Skeletal muscle cell (primary cell): ENCODE results near the gene LRRTM4.
"Not testable (repeated sequence)": the region's sequence is repeated elsewhere in the genome, so short reads cannot be mapped to it uniquely, and the experiment has no call there.

Source experiments
- DNase-seq: peaks from one replicate; pipeline ENCODE4 v3.0.0-alpha.2; 2010; ENCODE audit warnings: low read depth
- H3K4me3 ChIP-seq: 2 replicates; pipeline ENCODE4 v1.5.1; 2011; ENCODE audit warnings: low read depth, mild to moderate bottlenecking, control low read depth, low read length, moderate library complexity

Gene LRRTM4

DNA sequence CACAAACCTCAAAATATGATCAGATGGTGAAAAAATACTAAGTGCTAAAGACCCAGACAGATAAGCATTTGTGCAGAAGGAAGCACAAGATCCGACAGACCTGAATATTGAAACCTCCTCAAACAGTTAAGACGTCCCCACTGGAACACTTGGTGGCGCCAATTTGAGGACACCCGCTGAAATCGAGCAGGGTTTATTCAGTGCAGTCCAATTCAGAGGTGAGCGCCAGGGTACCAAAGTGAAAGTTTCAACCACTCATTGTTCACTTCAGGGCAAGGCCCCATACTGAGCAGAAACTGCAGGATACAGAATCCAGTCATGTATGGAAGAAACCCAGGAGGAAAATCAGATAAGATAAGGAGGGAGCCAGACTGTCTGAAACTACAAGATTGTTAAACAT lies 417.6 kb downstream of the LRRTM4 start:
- no peak overlapping the region for H3K4me3 ChIP-seq
- DNase-seq: no peak

DNA sequence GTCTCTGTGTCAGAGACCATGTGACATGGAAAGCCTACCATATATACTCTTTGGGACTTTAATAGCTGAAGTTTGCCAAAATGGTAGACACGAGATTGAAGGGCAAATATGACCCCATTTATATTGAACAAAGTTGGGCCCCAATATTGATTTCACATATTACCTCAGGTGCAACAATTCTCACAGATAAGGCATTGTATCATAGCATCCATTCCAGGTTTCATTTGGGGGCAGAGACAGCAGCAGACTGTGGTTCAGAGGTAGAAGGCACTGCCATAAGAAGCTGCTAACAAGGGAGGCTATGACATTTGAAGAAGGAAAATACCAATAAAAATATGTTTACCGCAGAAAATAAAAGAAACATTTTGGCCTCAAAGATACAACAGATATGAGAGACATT lies 419.2 kb downstream of the LRRTM4 start:
- DNase-seq: no peak
- no peak overlapping the region for H3K4me3 ChIP-seq

DNA sequence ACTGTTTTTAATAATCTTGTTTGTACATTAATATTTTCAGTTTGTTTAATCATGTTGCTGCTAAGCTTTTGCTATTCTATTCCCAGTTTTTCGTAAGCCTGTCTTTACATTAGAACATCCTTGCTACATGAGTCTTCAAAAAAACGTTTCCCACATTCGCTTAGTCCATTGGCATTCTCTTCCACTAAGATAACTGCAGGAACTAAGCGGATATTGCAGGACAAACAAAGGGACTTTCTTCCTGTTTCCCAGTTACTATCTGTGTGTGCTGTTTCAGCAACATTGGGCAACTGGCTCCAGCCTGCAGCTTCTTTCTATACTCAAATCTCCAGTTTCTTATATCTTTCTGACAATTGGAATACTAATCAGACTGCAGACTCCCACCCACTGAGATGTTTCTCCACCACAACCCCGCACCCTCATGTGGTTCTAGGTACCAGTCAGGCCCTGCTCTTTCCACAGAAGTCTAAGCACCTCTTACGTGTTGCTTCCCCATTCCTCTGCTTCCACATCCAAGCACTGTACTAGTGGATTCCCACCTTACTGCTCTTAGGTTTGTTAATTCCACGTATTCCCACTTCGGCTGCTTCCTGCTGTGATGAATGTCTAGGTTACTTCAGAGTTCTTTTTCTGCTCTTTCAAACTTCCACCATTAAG lies 420.3 kb downstream of the LRRTM4 start:
- DNase-seq: no peak
- H3K4me3 ChIP-seq: no peak overlapping the region

DNA sequence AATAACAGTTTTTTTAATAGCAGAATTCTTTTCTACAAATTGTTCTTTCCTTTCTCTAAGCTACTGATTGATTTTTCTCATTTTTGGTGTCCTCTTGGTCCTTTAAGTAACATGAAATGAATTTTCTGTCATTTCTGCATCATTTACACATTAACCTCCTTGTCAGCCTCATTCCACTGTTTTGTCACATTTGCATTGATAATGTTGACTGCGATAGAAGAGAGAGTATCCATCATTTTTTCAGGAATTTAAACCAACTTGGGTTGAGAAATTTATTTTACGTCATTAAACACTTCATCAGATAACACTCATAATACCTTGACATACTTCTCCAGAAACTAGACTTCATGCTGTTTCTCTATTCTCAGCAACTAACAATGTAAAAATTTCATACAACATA lies 422.2 kb downstream of the LRRTM4 start:
- no peak overlapping the region for H3K4me3 ChIP-seq
- no peak for DNase-seq

DNA sequence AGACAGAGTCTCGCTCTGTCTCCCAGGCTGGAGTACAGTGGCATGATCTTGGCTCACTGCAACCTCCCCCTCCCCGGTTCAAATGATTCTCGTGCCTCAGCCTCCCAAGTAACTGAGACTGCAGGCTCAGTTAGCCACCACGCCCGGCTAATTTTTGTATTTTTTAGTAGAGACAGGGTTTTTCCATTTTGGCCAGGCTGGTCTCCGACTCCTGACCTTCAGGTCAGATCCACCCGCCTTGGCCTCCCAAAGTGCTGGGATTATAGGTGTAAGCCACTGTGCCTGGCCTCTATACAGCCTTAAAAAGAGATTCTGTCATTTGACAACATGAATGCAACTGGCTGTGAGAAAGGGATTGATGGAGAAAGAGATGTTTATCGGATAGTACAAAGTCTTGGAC lies 426.7 kb downstream of the LRRTM4 start:
- not testable (repeated sequence) for DNase-seq, H3K4me3 ChIP-seq

DNA sequence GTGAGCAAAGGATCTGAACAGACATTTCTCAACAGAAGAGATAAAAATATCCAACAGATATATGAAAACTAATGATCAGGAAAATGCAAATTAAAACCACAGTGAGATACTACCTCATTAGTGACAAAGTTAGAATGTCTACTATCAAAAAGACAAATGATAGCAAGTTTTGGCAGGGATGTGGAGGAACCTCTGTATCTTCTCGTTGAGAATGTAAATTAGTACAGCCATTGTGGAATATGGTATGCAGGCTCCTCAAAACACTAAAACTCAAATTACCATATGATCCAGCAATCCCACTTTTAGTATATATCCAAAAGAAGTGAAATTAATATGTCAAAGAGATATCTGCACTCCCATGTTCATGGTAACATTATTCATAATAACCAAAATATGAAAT lies 427.1 kb downstream of the LRRTM4 start:
- no peak overlapping the region for H3K4me3 ChIP-seq
- no peak for DNase-seq

DNA sequence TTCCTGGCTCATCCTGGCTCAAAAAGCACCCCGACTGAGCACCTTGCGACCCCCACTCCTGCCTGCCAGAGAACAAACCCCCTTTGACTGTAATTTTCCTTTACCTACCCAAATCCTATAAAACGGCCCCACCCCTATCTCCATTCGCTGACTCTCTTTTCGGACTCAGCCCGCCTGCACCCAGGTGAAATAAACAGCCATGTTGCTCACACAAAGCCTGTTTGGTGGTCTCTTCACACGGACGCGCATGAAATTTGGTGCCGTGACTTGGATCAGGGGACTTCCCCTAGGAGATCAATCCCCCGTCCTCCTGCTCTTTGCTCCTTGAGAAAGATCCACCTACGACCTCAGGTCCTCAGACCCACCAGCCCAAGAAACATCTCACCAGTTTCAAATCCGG lies 433.8 kb downstream of the LRRTM4 start:
- not testable (repeated sequence) for DNase-seq

DNA sequence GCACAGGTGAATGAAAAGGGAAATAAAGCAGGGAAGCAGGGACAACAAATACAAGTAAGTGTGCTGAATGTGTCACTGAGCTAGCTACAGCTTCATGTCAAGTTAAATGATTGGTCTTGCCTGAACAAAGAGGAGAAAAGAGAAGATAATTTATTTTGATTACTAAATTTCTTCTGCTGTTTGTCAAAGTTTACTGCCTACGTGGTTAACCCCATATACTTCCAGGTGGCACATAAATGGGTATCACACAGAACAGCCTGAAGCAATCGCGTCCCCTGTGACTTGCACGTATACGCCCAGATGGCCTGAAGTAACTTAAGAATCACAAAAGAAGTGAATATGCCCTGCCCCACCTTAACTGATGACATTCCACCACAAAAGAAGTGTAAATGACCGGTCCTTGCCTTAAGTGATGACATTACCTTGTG lies 434.2 kb downstream of the LRRTM4 start:
- H3K4me3 ChIP-seq: no peak overlapping the region
- no peak for DNase-seq

More for the DNA sequence above, 433.8 kb downstream of the LRRTM4 start:
- H3K4me3 ChIP-seq: not testable (repeated sequence)

DNA sequence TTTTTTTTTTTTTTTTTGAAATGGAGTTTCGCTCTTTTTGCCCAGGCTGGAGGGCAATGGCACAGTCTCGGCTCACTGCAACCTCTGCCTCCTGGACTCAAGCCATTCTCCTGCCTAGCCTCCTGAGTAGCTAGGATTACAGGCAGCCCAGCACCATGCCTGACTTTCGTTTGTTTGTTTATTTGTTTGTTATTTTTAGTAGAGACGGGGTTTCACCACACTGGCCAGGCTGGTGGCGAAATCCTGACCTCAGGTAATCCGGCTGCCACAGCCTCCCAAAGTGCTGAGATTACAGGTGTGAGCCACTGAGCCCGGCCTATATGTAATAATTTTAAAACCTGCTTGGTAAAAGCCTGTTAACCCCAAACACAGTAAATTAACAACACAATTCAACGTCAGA lies 435.7 kb downstream of the LRRTM4 start:
- DNase-seq: no peak
- H3K4me3 ChIP-seq: no peak overlapping the region

DNA sequence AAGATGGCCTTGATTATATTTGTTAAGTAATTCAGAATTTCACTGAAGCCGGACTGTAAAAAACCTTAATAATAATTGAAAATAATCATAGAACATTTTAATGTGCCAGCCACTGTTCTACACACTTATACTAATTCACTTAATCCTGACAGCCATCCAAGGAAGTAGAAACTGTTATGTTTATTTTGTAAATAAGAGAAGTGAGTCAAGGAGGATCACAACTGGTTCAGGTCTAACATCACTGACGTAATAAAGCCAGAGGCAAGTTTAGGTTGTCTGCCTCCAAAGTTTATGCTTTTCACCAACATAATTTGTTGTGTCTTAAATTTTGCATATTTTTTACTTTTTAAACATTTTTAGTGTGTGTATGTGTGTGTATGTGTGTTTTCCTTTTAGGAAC lies 436.1 kb downstream of the LRRTM4 start:
- H3K4me3 ChIP-seq: no peak overlapping the region
- DNase-seq: no peak

DNA sequence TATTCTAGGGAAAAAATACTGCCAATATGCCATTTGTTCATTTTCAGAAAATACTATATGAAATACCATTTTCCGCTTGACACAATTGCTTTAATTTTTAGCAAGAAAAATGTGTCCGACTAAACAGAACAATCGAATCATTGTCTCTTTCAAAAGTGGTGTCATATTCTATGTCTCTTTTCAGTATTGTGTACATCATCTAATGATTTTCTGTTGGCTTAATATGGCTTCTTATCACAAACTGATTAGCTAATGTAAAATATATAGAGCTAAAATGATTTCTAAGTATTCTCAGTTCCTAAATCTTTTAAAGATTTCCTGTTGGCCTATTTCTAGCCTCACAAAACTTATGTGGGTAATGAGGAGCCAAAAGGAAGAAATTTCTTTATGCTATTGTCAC lies 436.6 kb downstream of the LRRTM4 start:
- DNase-seq: no peak
- H3K4me3 ChIP-seq: no peak overlapping the region

DNA sequence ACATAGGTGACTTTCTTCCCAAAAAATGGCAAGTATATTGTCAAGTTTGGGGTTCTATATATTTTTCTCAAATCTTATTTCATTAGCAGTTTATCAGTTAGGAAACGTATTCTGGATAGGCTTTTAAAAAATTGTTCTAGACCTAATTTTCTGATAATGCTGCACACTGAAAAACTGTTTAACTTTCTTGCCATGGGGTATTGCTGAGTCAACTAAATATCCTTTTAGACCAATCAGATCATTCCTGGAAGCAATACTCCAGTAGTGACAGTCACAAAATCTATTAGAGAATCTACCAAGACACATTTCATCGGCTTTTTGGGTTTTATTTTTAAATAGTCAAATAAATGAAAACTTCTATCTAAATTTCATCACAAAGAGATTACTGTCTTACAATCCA lies 440.6 kb downstream of the LRRTM4 start:
- H3K4me3 ChIP-seq: no peak overlapping the region
- DNase-seq: no peak

DNA sequence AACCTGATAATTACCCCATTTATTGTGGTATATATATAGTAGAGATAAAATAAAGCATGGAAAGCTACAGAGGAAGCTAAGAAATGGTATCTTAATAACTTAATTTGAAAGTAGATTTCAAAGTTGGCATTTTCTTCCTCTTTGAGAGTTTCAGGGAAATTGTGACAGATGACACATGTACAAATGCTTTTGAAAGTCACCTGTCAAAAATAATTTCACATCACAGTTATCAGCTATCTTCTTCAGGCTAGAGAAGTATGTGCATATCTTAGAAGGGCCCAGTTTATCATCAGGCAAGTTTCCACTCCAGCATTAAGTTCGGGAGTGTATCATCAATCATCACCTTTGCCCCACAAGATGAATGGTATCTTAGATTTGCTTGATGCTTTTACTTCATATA lies 457.9 kb downstream of the LRRTM4 start:
- DNase-seq: no peak
- H3K4me3 ChIP-seq: no peak overlapping the region

DNA sequence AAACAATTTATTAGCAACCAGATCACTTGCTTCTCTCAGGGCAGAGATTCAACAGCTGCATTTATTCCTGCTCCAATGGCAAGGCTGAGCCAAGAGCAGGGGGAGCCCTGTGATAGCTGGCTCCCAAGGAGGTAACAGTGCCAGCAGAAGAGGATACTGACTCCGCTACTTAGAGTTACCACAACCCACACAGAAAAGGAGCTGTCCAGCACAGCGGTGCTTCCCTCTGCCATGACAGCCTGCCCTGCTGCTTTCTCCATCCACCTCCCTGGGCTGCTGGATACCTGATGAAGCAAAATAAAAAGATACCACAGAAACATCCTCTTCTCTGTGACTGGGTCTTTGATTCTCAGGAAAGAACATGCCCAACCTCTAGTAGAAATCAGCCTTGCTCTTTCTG lies 467.2 kb downstream of the LRRTM4 start:
- H3K4me3 ChIP-seq: no peak overlapping the region
- no peak for DNase-seq

DNA sequence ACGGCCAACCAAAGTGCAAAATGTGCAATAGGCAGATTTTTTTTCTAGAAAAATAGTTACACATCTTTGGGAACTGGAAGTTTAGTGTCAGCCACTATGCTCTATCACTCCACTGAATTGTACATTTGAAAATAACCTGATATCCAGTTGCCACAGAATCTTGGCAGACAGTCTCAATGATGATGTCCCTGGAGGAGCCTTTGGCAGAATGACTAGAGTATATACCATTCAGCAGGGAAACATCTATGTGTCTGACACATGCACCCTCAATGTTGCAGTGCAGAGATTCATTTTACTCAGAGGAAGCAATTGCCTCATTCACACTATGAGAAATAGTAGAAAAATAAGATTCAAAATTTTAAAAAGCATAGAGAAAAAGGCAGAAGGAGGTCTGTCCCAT lies 475.8 kb downstream of the LRRTM4 start:
- DNase-seq: no peak
- H3K4me3 ChIP-seq: no peak overlapping the region

DNA sequence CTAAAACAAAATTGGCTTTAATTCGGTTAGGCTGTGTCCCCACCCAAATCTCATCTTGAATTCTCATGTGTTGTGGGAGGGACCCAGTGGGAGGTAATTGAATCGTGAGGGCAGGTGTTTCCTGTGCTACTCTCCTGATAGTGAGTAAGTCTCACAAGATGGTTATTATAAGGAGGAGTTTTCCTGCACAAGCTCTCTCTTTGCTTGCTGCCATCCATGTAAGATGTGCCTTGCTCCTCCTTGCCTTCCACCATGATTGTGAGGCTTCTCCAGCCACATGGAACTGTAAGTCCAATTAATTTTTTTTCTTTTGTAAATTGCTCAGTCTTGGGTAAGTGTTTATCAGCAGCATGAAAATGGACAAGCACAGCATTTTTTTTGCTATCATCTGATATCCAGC lies 476.7 kb downstream of the LRRTM4 start:
- not testable (repeated sequence) for DNase-seq

DNA sequence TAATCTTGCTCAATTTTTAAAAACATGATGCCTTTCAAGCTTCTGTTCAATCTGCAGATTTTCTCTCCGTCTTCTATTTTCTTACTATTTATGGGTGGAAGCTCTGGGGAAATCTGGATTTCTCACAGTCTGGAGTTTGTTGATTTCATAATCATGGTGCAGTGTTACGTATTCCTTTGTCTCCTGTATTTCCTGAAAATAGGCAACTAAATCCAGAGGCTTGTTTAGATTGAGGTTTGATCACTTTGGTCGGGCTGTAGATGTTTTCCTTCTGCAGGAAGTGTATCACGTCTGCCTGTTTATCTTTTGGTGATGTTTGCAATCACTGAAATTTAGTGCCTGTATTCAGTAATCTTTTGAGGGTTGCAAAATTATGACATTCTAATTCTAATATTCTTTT lies 487.7 kb downstream of the LRRTM4 start:
- H3K4me3 ChIP-seq: no peak overlapping the region
- DNase-seq: no peak

More for the DNA sequence above, 476.7 kb downstream of the LRRTM4 start:
- not testable (repeated sequence) for H3K4me3 ChIP-seq

DNA sequence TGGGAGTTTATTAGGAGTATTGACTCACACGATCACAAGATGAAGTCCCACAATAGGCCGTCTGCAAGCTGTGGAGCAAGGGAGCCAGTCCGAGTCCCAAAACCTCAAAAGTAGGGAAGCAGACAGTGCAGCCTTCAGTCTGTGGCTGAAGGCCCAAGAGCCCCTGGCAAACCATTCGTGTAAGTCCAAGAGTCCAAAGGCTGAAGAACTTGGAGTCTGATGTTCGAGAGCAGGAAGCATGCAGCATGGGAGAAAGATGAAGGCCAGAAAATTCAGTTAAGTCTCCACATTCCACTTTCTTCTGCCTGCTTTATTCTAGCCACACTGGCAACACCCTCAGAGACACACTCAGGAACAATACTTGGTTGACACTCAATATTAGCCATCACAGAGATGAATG lies 492.9 kb downstream of the LRRTM4 start:
- not testable (repeated sequence) for H3K4me3 ChIP-seq, DNase-seq

DNA sequence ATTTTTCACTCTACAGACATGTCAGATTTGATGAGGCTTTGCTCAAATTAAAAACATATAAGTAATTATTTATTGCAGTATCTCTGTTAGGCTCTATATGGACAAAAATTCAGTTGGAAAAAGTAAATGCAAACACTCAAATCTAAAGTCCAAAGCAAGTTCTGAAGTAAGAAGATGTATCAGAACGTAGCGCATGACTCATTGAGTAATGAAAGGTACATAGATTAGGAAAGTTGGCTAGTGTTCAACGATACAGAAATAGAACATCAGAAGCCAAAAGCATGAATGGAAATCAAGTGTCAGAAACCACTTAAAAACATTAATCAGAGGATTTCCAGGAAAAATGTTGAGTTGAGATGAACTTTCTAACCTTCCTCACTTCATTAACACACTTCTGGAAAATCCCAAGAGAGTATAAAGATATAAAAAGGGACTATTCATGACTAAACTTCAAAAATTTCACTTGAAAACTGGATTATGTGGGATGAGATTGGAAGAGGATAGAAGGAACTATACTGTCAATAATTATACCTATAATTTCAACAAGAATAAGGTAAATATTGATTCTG lies 494.1 kb downstream of the LRRTM4 start:
- DNase-seq: no peak
- H3K4me3 ChIP-seq: no peak overlapping the region

DNA sequence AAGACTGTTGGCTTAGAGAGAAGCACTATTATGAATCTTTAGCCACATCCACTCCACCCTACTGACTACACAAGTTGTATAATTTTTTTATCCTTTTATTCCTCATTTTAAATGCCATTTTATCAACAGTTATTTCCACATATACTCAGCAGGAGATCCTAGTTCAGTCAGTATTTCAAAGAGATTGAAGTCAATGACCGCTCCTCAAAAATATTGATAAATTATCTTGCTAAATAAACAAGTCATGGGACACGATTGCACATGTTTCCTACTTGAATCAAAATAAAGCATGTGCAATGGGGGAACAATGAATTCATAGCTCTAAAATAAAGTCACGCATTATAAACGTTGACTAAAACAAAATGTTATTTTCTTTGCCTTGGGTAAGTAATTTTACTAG lies 496.5 kb downstream of the LRRTM4 start:
- H3K4me3 ChIP-seq: no peak overlapping the region
- DNase-seq: no peak

DNA sequence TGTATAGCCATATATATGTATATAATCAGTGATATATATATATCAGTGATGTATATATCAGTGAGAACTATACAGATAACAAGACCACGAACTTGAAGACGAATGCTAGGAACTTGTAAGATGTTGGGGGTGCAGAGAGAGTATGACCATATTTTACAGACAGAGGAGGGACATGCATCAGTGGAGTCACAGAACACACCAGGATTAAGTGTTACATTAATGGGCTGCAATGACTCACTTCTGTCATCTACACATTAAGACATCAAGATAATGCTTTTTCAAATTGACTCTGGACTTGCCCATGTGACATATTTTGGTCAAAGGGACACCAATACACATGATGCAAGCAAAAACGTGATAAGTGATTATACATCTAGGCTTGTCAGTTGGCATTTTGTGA lies 501.0 kb downstream of the LRRTM4 start:
- H3K4me3 ChIP-seq: no peak overlapping the region
- DNase-seq: no peak

DNA sequence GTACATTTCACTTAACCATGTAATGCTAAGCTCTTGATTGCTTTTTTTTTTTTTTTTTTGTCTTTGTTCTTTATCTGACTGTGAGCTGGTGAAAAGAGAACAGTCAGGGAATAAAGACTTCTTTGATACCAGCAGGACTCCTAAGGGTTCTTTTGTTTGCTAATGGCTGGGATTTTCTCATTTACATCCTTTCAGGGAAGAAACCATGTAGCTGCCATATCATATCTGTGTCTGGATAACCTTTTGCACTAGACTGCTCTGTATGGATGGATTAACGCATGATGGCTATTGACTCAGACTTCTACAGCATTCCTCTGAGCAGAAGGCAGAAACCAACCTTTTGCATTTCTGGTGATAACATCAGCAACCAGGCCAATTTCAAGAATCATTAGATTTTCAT lies 504.0 kb downstream of the LRRTM4 start:
- no peak for DNase-seq

More for the DNA sequence above, 504.0 kb downstream of the LRRTM4 start:
- no peak overlapping the region for H3K4me3 ChIP-seq
